ENCODE data around the gene AADACL3. TPM values are rescaled to one million over a fixed set of nuclear protein-coding genes. Genes with fewer than 3 reads are reported as not detected.

Gene AADACL3
- total and polyA plus RNA-seq, 2 of the 8 experiments (the other 6 are each of a cell fraction or from before 2014, with no cell fraction given) = 0.33 to 2.3 TPM

DNA sequence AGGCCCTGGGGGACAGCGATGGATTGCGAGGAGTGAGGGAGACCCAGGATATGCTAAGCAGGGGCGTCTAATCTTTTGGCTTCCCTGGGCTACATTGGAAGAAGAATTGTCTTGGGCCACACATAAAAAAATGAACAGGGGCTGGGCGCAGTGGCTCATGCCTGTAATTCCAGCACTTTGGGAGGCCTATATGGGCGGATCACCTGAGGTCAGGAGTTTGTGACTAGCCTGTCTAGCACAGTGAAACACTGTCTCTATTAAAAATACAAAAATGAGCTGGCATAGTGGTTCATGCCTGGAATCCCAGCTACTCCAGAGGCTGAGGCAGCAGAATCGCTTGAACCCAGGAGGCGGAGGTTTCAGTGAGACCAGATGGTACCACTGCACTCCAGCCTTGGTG lies 46.9 kb downstream of the AADACL3 start (continued):
- TF ChIP-seq CHD7 (IDR thresholded peaks at IDR 0.05; ENCODE audit: insufficient replicate concordance, low read length) (no peak), SIRT6 (IDR thresholded peaks at IDR 0.05; ENCODE audit: low read length) (no peak), CHD1 (IDR thresholded peaks at IDR 0.05; ENCODE audit: low read depth, low read length) (no peak), BRCA1 (IDR thresholded peaks at IDR 0.05; ENCODE audit: low read depth, low read length) (no peak), ASH2L (IDR thresholded peaks at IDR 0.05; ENCODE audit: low read length) (no peak), POLR2A (IDR thresholded peaks at IDR 0.05; ENCODE audit: control extremely low read depth in 1 of 2, low read depth in 2 of 2, low read length in 2 of 2) (no peak), SRF (IDR thresholded peaks at IDR 0.05; ENCODE audit: low read depth, low read length) (no peak), KDM1A (IDR thresholded peaks at IDR 0.05; ENCODE audit: borderline replicate concordance, low read length) (no peak), CREB1 (IDR thresholded peaks at IDR 0.05) (no peak)
